NCI-H128 (cell line): ENCODE results near the gene LCE2D.
"Not testable (repeated sequence)": the region's sequence is repeated elsewhere in the genome, so short reads cannot be mapped to it uniquely, and the experiment has no call there.

ENCODE experiments used
- DNase-seq: peaks from one replicate; lab custom pipeline; 2025; ENCODE audit not compliant: unreplicated experiment; lab: John Stamatoyannopoulos, UW

Gene LCE2D

GRCh38 chr1:152663098-152663497, at the start of gene LCE2D:
Gene LCE2D (plus strand): TSS chr1:152663380. CDS start chr1:152664106, 726 bp downstream.
- DNase-seq, result no peak

GRCh38 chr1:152613511-152613910, 49.7 kb upstream of the LCE2D start, which contains the start of gene LCE3B:
Gene LCE3B (plus strand): TSS chr1:152613811. CDS start chr1:152613811, 0 bp downstream.
- DNase-seq, result no peak

- no peak for DNase-seq
Measured at GRCh38 chr1:152621993-152622392, 41.2 kb upstream of the LCE2D start.

GRCh38 chr1:152622803-152623202, 40.4 kb upstream of the LCE2D start, which contains the start of gene LCE3A:
Gene LCE3A (minus strand): TSS chr1:152623103. CDS start chr1:152623103, 0 bp downstream.
- no peak for DNase-seq

- DNase-seq, result no peak
Measured at GRCh38 chr1:152623203-152623844, 39.9 kb upstream of the LCE2D start.

- DNase-seq, result no peak
Measured at GRCh38 chr1:152626744-152627143, 36.4 kb upstream of the LCE2D start.

- DNase-seq, result no peak
Measured at GRCh38 chr1:152630596-152630995, 32.6 kb upstream of the LCE2D start.

- no peak for DNase-seq
Measured at GRCh38 chr1:152640351-152640750, 22.8 kb upstream of the LCE2D start.

- no peak for DNase-seq
Measured at GRCh38 chr1:152643945-152644344, 19.2 kb upstream of the LCE2D start.

- DNase-seq, result no peak
Measured at GRCh38 chr1:152645146-152645545, 18.0 kb upstream of the LCE2D start.

- DNase-seq, result no peak
Measured at GRCh38 chr1:152646656-152647055, 16.5 kb upstream of the LCE2D start.

- no peak for DNase-seq
Measured at GRCh38 chr1:152654110-152654509, 9.1 kb upstream of the LCE2D start.

- DNase-seq, result no peak
Measured at GRCh38 chr1:152656459-152656858, 6.7 kb upstream of the LCE2D start.

- no peak for DNase-seq
Measured at GRCh38 chr1:152657677-152658076, 5.5 kb upstream of the LCE2D start.

- no peak for DNase-seq
Measured at GRCh38 chr1:152658649-152659048, 4.5 kb upstream of the LCE2D start.

- DNase-seq, result not testable (repeated sequence)
Measured at GRCh38 chr1:152666171-152666570, 3.0 kb downstream of the LCE2D start.

- no peak for DNase-seq
Measured at GRCh38 chr1:152667648-152668047, 4.5 kb downstream of the LCE2D start.

GRCh38 chr1:152673016-152673415, 9.8 kb downstream of the LCE2D start:
- no peak for DNase-seq

GRCh38 chr1:152674983-152675382, 11.8 kb downstream of the LCE2D start, which contains the start of gene LCE2C:
Gene LCE2C (plus strand): TSS chr1:152675279. CDS start chr1:152676016, 737 bp downstream.
- DNase-seq, result not testable (repeated sequence)

- no peak for DNase-seq
Measured at GRCh38 chr1:152679459-152679858, 16.3 kb downstream of the LCE2D start.

GRCh38 chr1:152681616-152682015, 18.4 kb downstream of the LCE2D start:
- no peak for DNase-seq

- DNase-seq, result no peak
Measured at GRCh38 chr1:152683846-152684245, 20.7 kb downstream of the LCE2D start.

GRCh38 chr1:152685823-152686222, 22.6 kb downstream of the LCE2D start, which contains the start of gene LCE2B:
Gene LCE2B (plus strand): TSS chr1:152686123. CDS start chr1:152686844, 721 bp downstream.
- not testable (repeated sequence) for DNase-seq
